ENCODE data around the gene TH.

Gene TH

GRCh38 chr11:2153581-2154194 is 17.9 kb downstream of the TH start:
- H3K9me3 ChIP-seq = no peaks in the 10 kb centered on the region
- H3K4me1 ChIP-seq (ENCODE audit: control insufficient read depth in 1 of 2, insufficient read depth in 1 of 2, low read depth in 1 of 2, low read length in 1 of 2) = peaks cover 6 to 8% of the 10 kb centered on the region in 2 experiments
- H3K4me3 ChIP-seq (ENCODE audit: low read depth in 1 of 2, low read length in 1 of 2) = no peak overlapping the region
- no peak overlapping the region for H3K27ac ChIP-seq
- H3K36me3 ChIP-seq = no peaks in the 10 kb centered on the region
- H3K27me3 ChIP-seq = peaks cover 48% of the 10 kb centered on the region
- TF ChIP-seq CTCF (IDR thresholded peaks at IDR 0.05) = no peak

- Histone ChIP-seq H3K27ac (peak overlapping the region; percentile 38), H3K27me3 (peaks cover 68% of the 10 kb centered on the region), H3K4me3 (ENCODE audit: low read depth in 1 of 2, low read length in 1 of 2) (peak overlapping the region; percentile 26 to 38), H3K9me3 (no peaks in the 10 kb centered on the region), H3K36me3 (no peaks in the 10 kb centered on the region), H3K4me1 (ENCODE audit: control insufficient read depth in 1 of 2, insufficient read depth in 1 of 2, low read depth in 1 of 2, low read length in 1 of 2) (peaks cover 6 to 8% of the 10 kb centered on the region in 2 experiments)
- peak; percentile 81 for TF ChIP-seq CTCF (IDR thresholded peaks at IDR 0.05)
These were observed 19.9 kb downstream of the TH start for GRCh38 chr11:2151500-2152257.

GRCh38 chr11:2149864-2150847 is 21.5 kb downstream of the TH start:
- Histone ChIP-seq H3K4me1 (ENCODE audit: control insufficient read depth in 1 of 2, insufficient read depth in 1 of 2, low read depth in 1 of 2, low read length in 1 of 2) (peaks cover 6 to 8% of the 10 kb centered on the region in 2 experiments), H3K27me3 (peaks cover 83% of the 10 kb centered on the region), H3K4me3 (ENCODE audit: low read depth in 1 of 2, low read length in 1 of 2) (no peak overlapping the region), H3K27ac (no peak overlapping the region), H3K36me3 (no peaks in the 10 kb centered on the region), H3K9me3 (no peaks in the 10 kb centered on the region)
- TF ChIP-seq CTCF (IDR thresholded peaks at IDR 0.05) = no peak

GRCh38 chr11:2149460-2149859 is 22.2 kb downstream of the TH start:
- H3K36me3 ChIP-seq = no peaks in the 10 kb centered on the region
- H3K4me3 ChIP-seq (ENCODE audit: low read depth in 1 of 2, low read length in 1 of 2) = no peak overlapping the region
- H3K27me3 ChIP-seq = peaks cover 90% of the 10 kb centered on the region
- peaks cover 6 to 8% of the 10 kb centered on the region in 2 experiments for H3K4me1 ChIP-seq (ENCODE audit: control insufficient read depth in 1 of 2, insufficient read depth in 1 of 2, low read depth in 1 of 2, low read length in 1 of 2)
- no peak for TF ChIP-seq CTCF (IDR thresholded peaks at IDR 0.05)
- H3K27ac ChIP-seq = no peak overlapping the region
- no peaks in the 10 kb centered on the region for H3K9me3 ChIP-seq

- H3K4me3 ChIP-seq (ENCODE audit: low read depth in 1 of 2, low read length in 1 of 2) = no peak overlapping the region
- H3K4me1 ChIP-seq (ENCODE audit: control insufficient read depth in 1 of 2, insufficient read depth in 1 of 2, low read depth in 1 of 2, low read length in 1 of 2) = peaks cover 6 to 8% of the 10 kb centered on the region in 2 experiments
- H3K27me3 ChIP-seq = peaks cover 92% of the 10 kb centered on the region
- no peak overlapping the region for H3K27ac ChIP-seq
- TF ChIP-seq CTCF (IDR thresholded peaks at IDR 0.05) = no peak
- H3K9me3 ChIP-seq = no peaks in the 10 kb centered on the region
- no peaks in the 10 kb centered on the region for H3K36me3 ChIP-seq
These were observed 23.0 kb downstream of the TH start for GRCh38 chr11:2148595-2148994.
